GM18951 (cell line): ENCODE results near the gene LTBP2.

Experiments
- POLR2A ChIP-seq: IDR thresholded peaks from 4 replicates; pipeline ENCODE4 v1.6.1; 2011; ENCODE audit warnings: mild to moderate bottlenecking; ENCODE audit not compliant: insufficient read length, insufficient read depth; ENCODE audit errors: extremely low read depth
- in situ Hi-C: fragments of 300-500 bp; cut with MboI; formaldehyde crosslinking; loops from one replicate; pipeline ENCODE4 v1.12.0; 2022; ENCODE audit warnings: low sequenced_read_pairs, mixed read lengths, inconsistent platforms; ENCODE audit not compliant: unreplicated experiment

The LTBP2 gene

DNA sequence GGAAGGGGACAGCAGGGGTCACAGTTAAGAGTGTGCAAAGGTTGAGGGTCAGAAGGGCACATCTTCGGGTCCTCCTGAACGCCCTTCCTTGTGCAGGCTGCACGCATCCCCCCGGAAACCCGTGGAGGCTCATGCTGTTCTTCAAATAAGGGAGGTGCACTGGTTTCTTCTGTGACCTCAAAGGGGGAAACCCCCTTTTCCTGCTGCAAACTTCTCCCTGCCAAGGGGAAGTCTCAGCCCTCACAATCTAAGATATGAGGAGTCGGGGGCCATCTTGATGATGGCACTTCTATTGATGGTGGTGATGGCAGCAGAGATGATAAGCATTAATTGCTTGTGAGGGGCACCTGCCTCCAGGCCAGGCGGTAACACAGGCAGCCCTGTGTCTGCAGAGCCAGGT is 78.5 kb downstream of the LTBP2 start:
- no peak for TF ChIP-seq POLR2A
- in situ Hi-C loops: no loop called here

DNA sequence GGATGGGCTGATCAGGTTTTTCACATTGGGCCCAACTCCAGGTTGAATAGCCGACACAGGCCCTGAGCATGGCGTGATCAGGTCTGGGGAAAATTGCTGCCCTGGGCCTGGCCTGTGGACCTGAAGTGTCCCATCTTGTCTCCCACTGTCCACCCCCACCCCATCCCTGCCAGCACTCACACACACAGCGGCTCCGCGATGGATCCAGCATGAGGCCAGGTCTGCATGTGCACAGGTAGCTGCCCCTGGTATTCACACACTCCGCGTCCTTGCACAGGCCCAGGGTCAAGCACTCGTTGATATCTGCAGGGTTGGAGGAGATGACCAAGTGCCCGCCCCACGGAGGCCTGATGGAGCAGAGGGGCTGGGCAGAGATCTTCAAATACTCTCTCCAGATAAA is 79.8 kb downstream of the LTBP2 start:
- TF ChIP-seq POLR2A: no peak
- in situ Hi-C loops: no loop called here

DNA sequence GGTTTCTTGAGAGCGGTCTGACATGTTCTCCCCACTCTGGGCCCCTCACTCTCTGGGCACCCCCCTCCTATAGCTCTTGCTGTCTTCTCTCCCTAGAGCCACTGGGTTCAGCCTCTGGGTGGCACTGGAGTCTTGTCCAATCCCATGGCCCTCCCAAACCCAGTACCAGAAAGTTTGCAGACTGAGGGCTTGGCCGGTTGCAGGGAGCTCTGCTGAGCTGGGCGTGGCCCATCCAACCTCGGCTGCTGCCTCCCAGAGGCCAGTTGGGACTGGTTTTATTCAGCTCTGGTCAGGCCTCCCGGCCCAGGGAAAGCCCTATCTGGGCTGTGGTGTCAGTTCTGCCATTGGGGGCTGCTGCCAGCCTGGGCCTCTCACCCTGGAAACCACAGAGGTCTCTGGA is 80.6 kb downstream of the LTBP2 start:
- in situ Hi-C loops: no loop called here
- no peak for TF ChIP-seq POLR2A

DNA sequence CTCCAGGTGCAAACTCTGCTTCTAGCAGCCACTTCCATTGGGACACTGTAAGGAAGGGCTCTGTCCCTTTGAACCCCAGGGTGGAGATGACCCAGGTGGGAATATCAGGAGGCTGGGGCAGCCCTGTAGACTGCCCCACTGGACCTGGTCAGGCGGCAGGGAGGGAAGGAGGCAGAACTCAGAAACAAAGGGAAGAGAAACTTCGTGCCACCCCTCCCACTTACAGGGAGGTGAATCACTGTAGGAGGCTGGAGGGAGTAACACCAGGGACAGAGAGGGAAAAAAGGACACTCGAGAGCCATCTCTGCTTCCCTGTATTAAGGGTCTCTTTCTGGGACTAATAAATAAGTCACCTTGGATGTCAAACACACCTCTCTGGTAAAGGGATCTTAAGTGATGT is 81.0 kb downstream of the LTBP2 start:
- in situ Hi-C loops: no loop called here

DNA sequence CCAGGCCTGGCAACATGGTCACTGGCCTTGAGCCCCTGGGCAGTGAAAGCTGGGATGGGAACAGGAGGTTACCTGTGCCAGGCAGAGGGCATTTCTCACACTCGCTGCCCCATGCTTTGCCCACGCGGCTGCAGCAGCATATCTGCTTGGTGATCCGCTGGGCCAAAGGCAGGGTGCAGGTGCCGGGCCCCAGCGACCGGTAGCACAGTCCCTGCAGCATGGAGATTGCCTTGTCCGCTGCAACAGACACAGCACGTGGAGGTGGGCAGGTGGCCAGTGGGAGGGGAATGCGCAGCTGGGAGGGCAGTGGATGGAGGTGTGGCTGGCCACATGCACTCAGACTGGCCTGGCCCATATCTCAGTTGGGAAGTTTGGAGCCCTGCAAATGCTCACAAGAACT is 83.2 kb downstream of the LTBP2 start:
- no peak for TF ChIP-seq POLR2A
- in situ Hi-C loops: no loop called here

More for the DNA sequence above, 81.0 kb downstream of the LTBP2 start:
- no peak for TF ChIP-seq POLR2A

DNA sequence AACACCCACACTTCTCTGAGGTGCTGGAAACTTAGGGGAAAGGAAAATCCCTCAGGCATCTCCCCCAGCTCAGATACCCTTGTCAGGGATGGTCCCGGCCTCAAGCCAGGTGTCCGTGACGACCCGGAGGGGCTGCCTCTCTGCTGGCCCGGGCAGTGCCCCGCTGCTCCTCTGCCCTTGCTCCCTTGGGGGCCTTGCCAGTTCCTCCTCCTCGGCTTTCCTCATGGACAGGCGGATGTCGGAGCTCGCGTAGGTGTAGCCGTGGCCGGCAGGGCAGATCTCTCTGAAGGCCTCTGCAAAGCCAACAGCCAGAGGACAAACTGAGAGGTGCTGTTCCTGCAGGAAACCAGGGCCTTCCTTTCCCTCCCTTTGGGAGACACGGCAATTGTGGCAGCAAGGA is 83.6 kb downstream of the LTBP2 start:
- TF ChIP-seq POLR2A: no peak
- in situ Hi-C loops: no loop called here

DNA sequence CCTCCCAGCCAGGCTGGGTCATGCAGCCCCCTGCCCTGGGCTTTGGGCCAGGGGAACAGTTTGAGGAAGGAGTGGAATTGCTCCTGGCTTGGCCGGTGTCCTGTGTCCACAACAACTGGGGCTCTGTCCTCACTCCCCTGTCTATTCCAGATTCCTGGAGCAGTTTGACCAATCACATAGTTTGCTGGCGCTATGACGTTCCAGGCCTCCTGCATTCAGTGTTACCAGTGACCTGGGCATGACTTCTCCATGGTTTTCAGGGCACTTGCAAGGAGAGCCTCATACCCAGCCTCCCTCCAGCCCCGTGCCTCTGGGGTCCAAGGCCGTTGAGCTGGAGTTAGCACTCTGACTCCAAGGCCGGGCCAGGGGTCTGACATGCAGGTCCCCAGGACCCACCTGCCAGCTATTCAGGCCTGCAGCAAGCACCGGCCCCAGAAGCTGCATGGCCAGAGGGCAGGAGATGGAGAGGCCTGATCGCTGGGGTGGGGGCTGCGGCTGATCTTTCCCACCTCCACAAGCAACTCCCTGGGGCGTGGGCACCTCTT is 84.2 kb downstream of the LTBP2 start:
- TF ChIP-seq POLR2A: no peak
- in situ Hi-C loops: no loop called here

DNA sequence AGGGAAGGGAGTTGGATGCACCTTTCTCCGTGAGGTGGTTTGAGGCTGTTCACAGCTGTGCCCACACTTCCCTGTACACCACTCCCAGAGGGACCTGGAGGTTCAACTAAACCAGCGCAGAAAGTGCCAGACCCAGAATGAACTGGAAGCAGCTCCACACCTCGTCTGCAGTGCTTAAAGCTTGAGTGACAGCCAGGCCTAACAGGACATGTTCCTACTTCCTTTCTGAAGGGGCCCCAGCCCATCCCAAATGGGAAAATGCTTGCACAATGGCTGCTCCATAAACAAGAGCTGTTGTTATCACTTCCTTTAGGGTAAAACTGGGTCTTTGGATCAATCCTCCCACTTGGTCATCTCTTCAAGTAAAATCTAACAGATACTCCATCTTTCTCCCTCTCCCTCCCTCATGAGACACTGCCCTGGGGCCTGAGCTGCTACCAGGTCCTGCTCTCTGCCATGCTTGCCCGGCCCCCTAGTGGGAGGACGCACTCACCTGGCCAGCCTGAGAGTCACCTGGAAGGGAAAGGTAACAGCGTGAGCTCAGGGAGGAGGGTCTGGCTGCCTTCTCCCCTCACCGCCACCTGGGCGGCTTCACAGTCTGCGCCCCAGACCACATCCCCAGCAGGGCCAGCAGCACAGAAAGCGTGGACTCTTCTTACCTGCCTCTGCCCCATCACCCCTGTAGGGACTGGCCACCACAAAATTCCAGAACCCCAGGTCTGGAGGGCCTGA is 85.0 kb downstream of the LTBP2 start:
- no peak for TF ChIP-seq POLR2A
- in situ Hi-C loops: no loop called here

DNA sequence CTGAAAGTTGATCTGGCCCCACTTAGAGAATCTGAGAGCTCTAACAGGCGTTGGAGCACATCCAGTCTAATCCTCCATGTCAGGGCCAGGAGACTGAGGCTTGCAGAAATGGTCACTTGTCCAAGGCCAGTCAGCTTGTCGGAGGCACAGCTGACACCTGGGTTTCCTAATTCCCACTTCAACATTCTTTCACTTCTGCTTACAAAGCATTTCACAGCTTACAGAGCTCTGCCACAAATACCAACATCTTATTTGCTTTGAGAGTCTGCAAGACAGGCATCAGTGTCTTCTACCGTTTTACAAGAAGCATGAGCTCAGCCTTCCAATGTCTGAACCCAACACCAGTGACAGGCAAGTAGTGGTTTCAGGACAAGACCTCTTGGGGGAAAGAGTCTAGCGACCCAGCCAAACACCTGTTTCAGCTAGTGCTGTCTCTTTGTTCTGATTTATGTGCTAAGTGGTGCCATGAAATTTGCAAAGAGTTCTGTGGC is 86.6 kb downstream of the LTBP2 start:
- no peak for TF ChIP-seq POLR2A

DNA sequence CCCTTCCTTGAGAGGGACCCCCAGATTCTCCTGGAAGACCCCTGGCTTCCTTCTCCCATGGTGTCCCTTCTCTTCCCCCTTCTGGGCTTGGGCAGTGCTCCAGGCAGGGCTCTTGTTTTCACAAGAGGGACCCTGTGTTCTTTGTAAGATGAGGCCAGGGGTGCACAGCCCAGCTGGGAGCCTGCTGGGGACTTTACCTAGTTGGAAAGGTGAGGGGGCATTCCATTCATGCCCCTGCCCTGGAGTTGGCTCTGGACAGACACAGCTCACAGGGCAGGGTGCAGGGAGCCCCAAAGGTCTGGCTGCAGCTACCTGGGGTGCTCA is 87.3 kb downstream of the LTBP2 start:
- in situ Hi-C loops: no loop called here
- no peak for TF ChIP-seq POLR2A

More for the DNA sequence above, 86.6 kb downstream of the LTBP2 start:
- in situ Hi-C loops: no loop called here

DNA sequence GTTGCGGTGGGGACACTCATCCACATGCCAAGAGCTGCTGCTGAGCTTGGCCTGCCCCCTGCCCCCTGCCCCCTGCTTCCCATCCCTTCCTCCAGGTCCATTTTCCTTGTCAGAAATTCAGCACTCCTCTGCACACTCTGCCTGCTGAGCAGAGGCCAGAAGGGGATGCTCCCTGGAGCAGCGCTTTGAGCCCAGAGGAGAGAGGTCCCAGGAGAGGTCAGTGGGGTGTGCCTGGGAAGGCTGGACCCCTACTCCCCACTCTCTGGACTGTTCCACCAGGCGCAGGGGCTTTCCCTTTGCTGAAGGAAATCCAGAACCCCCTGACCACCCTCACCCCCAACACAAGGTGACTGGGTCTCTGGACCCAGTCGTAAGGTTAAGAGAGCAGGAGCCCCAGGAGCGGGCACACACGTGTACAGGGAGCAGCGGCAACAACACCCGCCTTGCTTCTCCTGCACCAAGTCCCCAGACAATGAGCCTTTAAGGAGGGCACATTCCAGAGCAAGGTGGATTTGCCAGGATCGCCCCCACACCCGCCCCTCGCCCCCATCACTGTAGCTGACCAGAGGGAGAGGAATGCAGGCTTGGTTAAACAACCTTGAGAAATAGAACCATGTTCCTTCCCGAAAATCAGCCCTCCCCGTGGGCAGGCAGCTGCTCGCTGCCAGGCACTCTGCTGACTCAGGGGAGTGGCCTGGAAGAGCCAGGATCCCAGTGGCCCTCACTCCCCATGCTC is 87.8 kb downstream of the LTBP2 start:
- no peak for TF ChIP-seq POLR2A
- in situ Hi-C loops: no loop called here

DNA sequence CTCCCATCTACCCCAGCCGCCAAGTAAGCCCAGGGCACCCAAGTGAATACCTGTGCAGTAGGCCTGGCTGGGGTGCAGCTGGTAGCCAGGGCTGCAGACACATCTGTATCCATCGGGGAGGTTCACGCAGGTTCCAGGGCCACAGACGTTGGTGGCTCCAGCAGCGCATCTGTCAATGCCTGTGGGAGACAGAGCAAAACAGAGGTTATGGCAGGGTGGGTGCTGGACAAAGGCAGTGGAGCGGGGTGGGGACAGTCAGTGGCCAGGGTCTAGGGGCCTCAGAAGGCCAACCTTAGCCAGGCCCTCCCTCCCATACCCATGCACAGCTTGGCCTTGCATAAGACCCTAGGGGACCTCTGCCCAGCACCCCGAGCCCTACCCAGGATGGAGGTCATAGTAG is 89.3 kb downstream of the LTBP2 start:
- in situ Hi-C loops: no loop called here
- no peak for TF ChIP-seq POLR2A

DNA sequence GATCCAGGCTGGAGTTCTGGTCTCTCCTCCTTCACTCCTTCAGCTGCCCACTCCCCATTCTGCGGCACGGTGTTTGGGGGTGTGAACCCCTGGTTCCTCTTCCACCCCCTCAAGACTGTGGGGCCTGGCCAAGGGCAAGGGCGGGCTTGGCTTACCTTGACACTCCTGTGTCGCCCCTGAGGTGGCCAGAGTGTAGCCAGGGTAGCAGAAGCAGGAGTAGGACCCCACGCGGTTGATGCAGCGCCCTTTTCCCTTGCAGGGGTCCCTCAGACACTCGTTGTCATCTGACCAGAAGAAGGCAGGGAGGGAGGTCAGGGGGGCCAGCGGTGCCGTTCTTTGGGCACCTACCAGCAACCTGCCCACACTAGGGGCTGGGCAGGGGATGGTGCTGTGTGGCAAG is 90.3 kb downstream of the LTBP2 start:
- in situ Hi-C loops: no loop called here
- TF ChIP-seq POLR2A: no peak
